ENCODE data around the gene TPPP2. TPM values are rescaled to one million over a fixed set of nuclear protein-coding genes. Genes with fewer than 3 reads are reported as not detected.

Gene TPPP2
- total RNA-seq, 2 donors from 2014 or later: 0.73 to 1.7 TPM

GRCh38 chr14:21066882-21067502 lies 37.0 kb downstream of the TPPP2 start:
- no peak overlapping the region for H3K9ac ChIP-seq (ENCODE audit: extremely low read depth, low read length, poor library complexity, severe bottlenecking)
- Mint-ChIP-seq H3K27me3 (ENCODE audit: insufficient read depth) (peaks cover 8% of the 10 kb centered on the region), H3K4me3 (no peak overlapping the region), H3K27ac (no peak overlapping the region), H3K36me3 (ENCODE audit: low read depth) (peaks cover under 1% of the 10 kb centered on the region), H3K4me1 (peaks cover 23% of the 10 kb centered on the region), H3K9me3 (no peaks in the 10 kb centered on the region)
- peaks cover 8% of the 10 kb centered on the region for H3K4me1 ChIP-seq (ENCODE audit: control insufficient read depth, insufficient read depth, low read length)
- peak; percentile 47 for TF ChIP-seq CTCF (conservative IDR thresholded peaks at IDR 0.05)
- 74 to 95% methylated on average over 5 to 7 of the region's 7 CpGs for WGBS, 2 experiments (ENCODE audit: insufficient coverage in 1 of 2, insufficient read length in 1 of 2)
- H3K27me3 ChIP-seq (ENCODE audit: control insufficient read depth, insufficient read depth, low read length, poor library complexity, severe bottlenecking): no peaks in the 10 kb centered on the region
- no peak overlapping the region for H3K4me3 ChIP-seq (ENCODE audit: low read length)
- no peaks in the 10 kb centered on the region for H3K36me3 ChIP-seq (ENCODE audit: control insufficient read depth, insufficient read depth, low read length)
- no peak overlapping the region for H3K27ac ChIP-seq (ENCODE audit: low read depth, low read length)
- no peaks in the 10 kb centered on the region for H3K9me3 ChIP-seq (ENCODE audit: control insufficient read depth, low read length)
- no peak for DNase-seq

GRCh38 chr14:21068521-21069387 lies 38.7 kb downstream of the TPPP2 start:
- H3K27ac Mint-ChIP-seq: peak overlapping the region; percentile 85

More at GRCh38 chr14:21068521-21069387, 38.7 kb downstream of the TPPP2 start:
- Mint-ChIP-seq H3K9me3 (no peaks in the 10 kb centered on the region), H3K27me3 (ENCODE audit: insufficient read depth) (peaks cover 8% of the 10 kb centered on the region), H3K36me3 (ENCODE audit: low read depth) (peaks cover 11% of the 10 kb centered on the region), H3K4me1 (peaks cover 18% of the 10 kb centered on the region), H3K4me3 (peak overlapping the region; percentile 86)
- peak; percentile 82 for DNase-seq
- Histone ChIP-seq H3K9me3 (ENCODE audit: control insufficient read depth, low read length) (no peaks in the 10 kb centered on the region), H3K27ac (ENCODE audit: low read depth, low read length) (peak overlapping the region; percentile 94), H3K27me3 (ENCODE audit: control insufficient read depth, insufficient read depth, low read length, poor library complexity, severe bottlenecking) (no peaks in the 10 kb centered on the region), H3K4me3 (ENCODE audit: low read length) (peak overlapping the region; percentile 83), H3K36me3 (ENCODE audit: control insufficient read depth, insufficient read depth, low read length) (peaks cover 12% of the 10 kb centered on the region), H3K4me1 (ENCODE audit: control insufficient read depth, insufficient read depth, low read length) (peaks cover 6% of the 10 kb centered on the region), H3K9ac (ENCODE audit: extremely low read depth, low read length, poor library complexity, severe bottlenecking) (peak overlapping the region; percentile 35)
- WGBS, 2 experiments (ENCODE audit: insufficient coverage in 1 of 2, insufficient read length in 1 of 2): 5 to 6% methylated on average over 8 to 45 of the region's 45 CpGs
- TF ChIP-seq CTCF (conservative IDR thresholded peaks at IDR 0.05): peak; percentile 72
